RWPE2 (cell line): ENCODE measurements around the gene HSF2BP.
A peak's percentile ranks its signal among the peaks of the same experiment; 100 is the strongest.

Source experiments
- ATAC-seq: fragments of 200-7000 bp; cut with Tn5 transposase; 3 replicates; pipeline ENCODE4 v1.9.1; 2021; ENCODE audit warnings: low read depth
- DNase-seq: peaks from one replicate; pipeline ENCODE4 v3.0.0-alpha.2; 2020; ENCODE audit warnings: low spot score
- H3K27ac ChIP-seq: fragments of 450-650 bp; 2 replicates; pipeline ENCODE4 v1.5.1; 2017; ENCODE audit warnings: mild to moderate bottlenecking; ENCODE audit not compliant: poor library complexity, severe bottlenecking
- H3K27me3 ChIP-seq: fragments of 250-450 bp; sonication (Bioruptor Pico); 2 replicates; pipeline ENCODE4 v1.5.1; 2021; ENCODE audit warnings: mild to moderate bottlenecking, moderate library complexity; ENCODE audit not compliant: insufficient read depth, poor library complexity, severe bottlenecking
- H3K36me3 ChIP-seq: fragments of 250-450 bp; sonication (Bioruptor Pico); 2 replicates; pipeline ENCODE4 v1.5.1; 2020; ENCODE audit warnings: low read depth, mild to moderate bottlenecking, moderate library complexity
- H3K4me1 ChIP-seq: fragments of 250-450 bp; sonication (Bioruptor Pico); 2 replicates; pipeline ENCODE4 v1.5.1; 2021; ENCODE audit warnings: mild to moderate bottlenecking, moderate library complexity; ENCODE audit not compliant: insufficient read depth, poor library complexity, severe bottlenecking
- H3K4me3 ChIP-seq: fragments of 250-450 bp; sonication (Bioruptor Pico); 2 replicates; pipeline ENCODE4 v1.5.1; 2021; ENCODE audit warnings: mild to moderate bottlenecking, moderate library complexity; ENCODE audit not compliant: severe bottlenecking
- H3K9me3 ChIP-seq: fragments of 250-450 bp; sonication (Bioruptor Pico); 2 replicates; pipeline ENCODE4 v1.5.1; 2021; ENCODE audit warnings: mild to moderate bottlenecking, moderate library complexity; ENCODE audit not compliant: severe bottlenecking
- CTCF ChIP-seq: fragments of 450-650 bp; IDR thresholded peaks from one replicate; pipeline ENCODE4 v1.5.1; 2017; ENCODE audit warnings: mild to moderate bottlenecking, moderate library complexity; ENCODE audit not compliant: poor library complexity, severe bottlenecking

Gene HSF2BP

GRCh38 chr21:43696214-43696613 is 36.9 kb upstream of the HSF2BP start:
- H3K4me3 ChIP-seq, result no peak overlapping the region
- H3K9me3 ChIP-seq, result no peaks in the 10 kb centered on the region
- H3K4me1 ChIP-seq, result no peaks in the 10 kb centered on the region
- H3K27ac ChIP-seq, result no peak overlapping the region
- DNase-seq (no peak), ATAC-seq (no peak)
- peaks cover 44% of the 10 kb centered on the region for H3K36me3 ChIP-seq
- H3K27me3 ChIP-seq, result no peaks in the 10 kb centered on the region
- no peak for TF ChIP-seq CTCF

DNA sequence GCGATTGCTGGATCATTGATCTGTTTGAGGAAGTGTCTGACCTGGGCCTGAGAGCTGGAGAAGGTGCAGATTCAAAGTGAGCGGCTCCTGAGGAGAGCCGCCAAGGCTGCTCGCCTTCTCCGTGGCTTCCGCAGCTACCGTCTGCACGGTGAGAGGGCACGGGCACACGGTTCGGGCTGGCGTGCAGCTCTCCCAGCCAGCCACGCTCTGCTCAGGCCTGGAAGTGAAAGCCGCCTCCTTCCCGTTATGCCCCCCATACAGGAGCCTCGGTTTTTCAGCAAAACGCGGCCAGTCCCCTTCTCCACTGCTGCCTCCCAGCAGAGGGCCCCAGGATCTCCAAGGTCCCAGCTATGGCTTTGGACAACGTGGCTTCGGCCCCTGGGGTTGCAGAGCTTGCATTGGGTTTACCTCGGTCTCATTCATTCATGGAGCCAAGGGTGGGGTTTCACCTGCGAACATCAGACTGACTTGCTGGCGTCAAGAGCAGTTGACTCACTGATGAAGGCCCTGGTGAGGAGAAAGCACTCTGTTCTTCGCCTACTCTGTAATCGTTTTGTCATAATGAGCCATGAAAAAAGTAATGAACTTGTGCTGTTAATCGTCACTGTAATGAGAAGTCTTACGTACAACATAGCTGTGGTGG is 35.3 kb upstream of the HSF2BP start:
- DNase-seq (no peak), ATAC-seq (no peak)
- Histone ChIP-seq H3K4me1 (no peaks in the 10 kb centered on the region), H3K27me3 (no peaks in the 10 kb centered on the region), H3K27ac (no peak overlapping the region), H3K36me3 (peaks cover 58% of the 10 kb centered on the region), H3K4me3 (no peak overlapping the region), H3K9me3 (no peaks in the 10 kb centered on the region)
- no peak for TF ChIP-seq CTCF

DNA sequence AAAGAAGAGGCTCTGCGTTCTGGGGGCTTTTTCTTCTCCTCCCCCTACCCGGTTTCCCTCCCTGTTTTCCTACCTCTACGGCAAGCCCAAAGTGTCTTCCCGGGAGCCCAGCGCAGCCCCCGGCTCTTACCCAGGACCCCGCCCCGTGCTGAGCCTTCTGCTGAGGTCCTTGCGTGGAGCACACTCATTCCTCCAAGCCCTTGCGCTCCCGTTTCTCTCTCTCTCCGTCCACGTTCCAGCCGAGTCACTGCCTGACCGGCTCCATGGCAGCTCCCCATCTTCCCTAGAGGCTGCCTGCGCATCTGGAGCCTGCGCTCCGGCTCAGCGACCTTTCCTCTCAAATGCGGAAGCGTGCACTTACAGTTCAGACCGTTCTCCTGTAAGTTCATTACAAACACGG is 34.7 kb upstream of the HSF2BP start:
- H3K36me3 ChIP-seq, result peaks cover 64% of the 10 kb centered on the region
- TF ChIP-seq CTCF, result no peak
- H3K27ac ChIP-seq, result no peak overlapping the region
- no peak overlapping the region for H3K4me3 ChIP-seq
- H3K27me3 ChIP-seq, result no peaks in the 10 kb centered on the region
- H3K9me3 ChIP-seq, result no peaks in the 10 kb centered on the region
- no peak for ATAC-seq
- DNase-seq, result no peak
- no peaks in the 10 kb centered on the region for H3K4me1 ChIP-seq

- Histone ChIP-seq H3K27me3 (no peaks in the 10 kb centered on the region), H3K9me3 (no peaks in the 10 kb centered on the region), H3K4me1 (no peaks in the 10 kb centered on the region), H3K4me3 (no peak overlapping the region), H3K36me3 (peaks cover 74% of the 10 kb centered on the region), H3K27ac (no peak overlapping the region)
- DNase-seq (no peak), ATAC-seq (peak; percentile 40; the same call in 2 of the 3 replicates)
- no peak for TF ChIP-seq CTCF
Measured at GRCh38 chr21:43692949-43693348, 33.7 kb upstream of the HSF2BP start.

GRCh38 chr21:43691801-43692200 is 32.5 kb upstream of the HSF2BP start:
- H3K4me1 ChIP-seq, result no peaks in the 10 kb centered on the region
- no peak for ATAC-seq
- peaks cover 83% of the 10 kb centered on the region for H3K36me3 ChIP-seq

More at GRCh38 chr21:43691801-43692200, 32.5 kb upstream of the HSF2BP start:
- Histone ChIP-seq H3K27me3 (no peaks in the 10 kb centered on the region), H3K9me3 (no peaks in the 10 kb centered on the region), H3K4me3 (no peak overlapping the region), H3K27ac (no peak overlapping the region)
- no peak for DNase-seq
- no peak for TF ChIP-seq CTCF
